WTC11 (cell line): ENCODE measurements around the gene C9orf153. TPM values are rescaled to one million over a fixed set of nuclear protein-coding genes. Genes with fewer than 3 reads are reported as not detected.

Experiments
- ATAC-seq: fragments of 200-7000 bp; cut with Tn5 transposase; 2 replicates; pipeline ENCODE4 v1.10.0; 2021; ENCODE audit warnings: mild to moderate bottlenecking, moderate library complexity
- CTCF ChIA-PET: fragments of 300-600 bp; sonication (Branson Sonifier 250); formaldehyde crosslinking; loops from one replicate; lab custom pipeline; 2021; ENCODE audit warnings: antibody characterized with exemption; lab: Charles Lee
- POLR2A ChIA-PET: fragments of 350-600 bp; sonication (Branson Sonifier 250); formaldehyde crosslinking; loops from one replicate; lab custom pipeline; 2021; ENCODE audit warnings: antibody characterized with exemption; lab: Charles Lee
- DNase-seq: peaks from one replicate; pipeline ENCODE4 v3.0.0; 2021; ENCODE audit warnings: low spot score
- H3K27ac Mint-ChIP-seq: 2 replicates; pipeline ENCODE4 v1.8.0; 2021; ENCODE audit warnings: mixed read lengths
- H3K27me3 Mint-ChIP-seq: 2 replicates; pipeline ENCODE4 v1.8.0; 2021; ENCODE audit warnings: low read depth, mild to moderate bottlenecking, moderate library complexity, mixed read lengths
- H3K36me3 Mint-ChIP-seq: 2 replicates; pipeline ENCODE4 v1.8.0; 2021; ENCODE audit warnings: mixed read lengths
- H3K4me1 Mint-ChIP-seq: 2 replicates; pipeline ENCODE4 v1.8.0; 2022; ENCODE audit warnings: mixed read lengths
- H3K4me3 Mint-ChIP-seq: 2 replicates; pipeline ENCODE4 v1.8.0; 2021; ENCODE audit warnings: mild to moderate bottlenecking, moderate library complexity, mixed read lengths
- H3K9me3 Mint-ChIP-seq: 2 replicates; pipeline ENCODE4 v1.8.0; 2021; ENCODE audit warnings: mixed read lengths
- AFF4 ChIP-seq: sonication (generic); formaldehyde crosslinking; IDR thresholded peaks from 2 replicates; pipeline ENCODE4 v1.8.1; 2023; ENCODE audit warnings: mild to moderate bottlenecking, missing genetic modification reagents, borderline replicate concordance
- CBFB ChIP-seq: sonication (generic); formaldehyde crosslinking; IDR thresholded peaks from 2 replicates; pipeline ENCODE4 v1.8.1; 2022; ENCODE audit warnings: mild to moderate bottlenecking, low read depth, missing genetic modification reagents
- E2F1 ChIP-seq: sonication (generic); formaldehyde crosslinking; IDR thresholded peaks from 2 replicates; pipeline ENCODE4 v1.8.0; 2022; ENCODE audit warnings: mild to moderate bottlenecking, missing genetic modification reagents
- EMX1 ChIP-seq: fragments of 250-450 bp; sonication (Bioruptor Pico); IDR thresholded peaks from 2 replicates; pipeline ENCODE4 v1.8.0; 2021; ENCODE audit warnings: mild to moderate bottlenecking
- ESRRA ChIP-seq: sonication (generic); formaldehyde crosslinking; IDR thresholded peaks from 2 replicates; pipeline ENCODE4 v1.8.1; 2022; ENCODE audit warnings: mild to moderate bottlenecking, missing genetic modification reagents, borderline replicate concordance
- ETV6 ChIP-seq: sonication (generic); formaldehyde crosslinking; IDR thresholded peaks from 2 replicates; pipeline ENCODE4 v1.8.1; 2022; ENCODE audit warnings: mild to moderate bottlenecking, missing genetic modification reagents
- GABPB1 ChIP-seq: sonication (generic); formaldehyde crosslinking; IDR thresholded peaks from 2 replicates; pipeline ENCODE4 v1.8.1; 2023; ENCODE audit warnings: mild to moderate bottlenecking, missing genetic modification reagents
- IRF1 ChIP-seq: sonication (generic); formaldehyde crosslinking; IDR thresholded peaks from 2 replicates; pipeline ENCODE4 v1.8.0; 2023; ENCODE audit warnings: missing genetic modification reagents
- JAZF1 ChIP-seq: fragments of 250-450 bp; sonication (Bioruptor Pico); IDR thresholded peaks from 2 replicates; pipeline ENCODE4 v1.9.0; 2021; ENCODE audit warnings: moderate library complexity, mild to moderate bottlenecking, inconsistent platforms
- MAX ChIP-seq: sonication (generic); formaldehyde crosslinking; IDR thresholded peaks from 2 replicates; pipeline ENCODE4 v1.8.0; 2022; ENCODE audit warnings: mild to moderate bottlenecking, missing genetic modification reagents
- PRRX2 ChIP-seq: fragments of 250-450 bp; sonication (Bioruptor Pico); IDR thresholded peaks from 2 replicates; pipeline ENCODE4 v1.8.0; 2021; ENCODE audit warnings: mild to moderate bottlenecking
- SP1 ChIP-seq: sonication (generic); formaldehyde crosslinking; conservative IDR thresholded peaks from 2 replicates; pipeline ENCODE4 v1.8.1; 2022; ENCODE audit warnings: missing genetic modification reagents
- ZNF263 ChIP-seq: sonication (generic); formaldehyde crosslinking; IDR thresholded peaks from 2 replicates; pipeline ENCODE4 v1.8.1; 2022; ENCODE audit warnings: low read depth, mild to moderate bottlenecking, moderate library complexity, missing genetic modification reagents
- total RNA-seq: library from RNA; stranded (reverse); gene quantifications from 3 replicates; pipeline ENCODE4 v1.2.3, GENCODE V29; 2021
- TF ChIP-seq, protein P1 (sequence below): sonication (generic); formaldehyde crosslinking; IDR thresholded peaks from 2 replicates; pipeline ENCODE4 v1.8.0; 2022; ENCODE audit warnings: mild to moderate bottlenecking, missing genetic modification reagents
- TF ChIP-seq, protein P2 (sequence below): fragments of 250-450 bp; sonication (Bioruptor Pico); IDR thresholded peaks from 2 replicates; pipeline ENCODE4 v1.9.0; 2021; ENCODE audit warnings: mild to moderate bottlenecking
- TF ChIP-seq, protein P3 (sequence below): sonication (generic); formaldehyde crosslinking; IDR thresholded peaks from 2 replicates; pipeline ENCODE4 v1.8.0; 2023; ENCODE audit warnings: mild to moderate bottlenecking, missing genetic modification reagents

Gene C9orf153
- total RNA-seq, 1 experiment from 2014 or later = not detected

DNA sequence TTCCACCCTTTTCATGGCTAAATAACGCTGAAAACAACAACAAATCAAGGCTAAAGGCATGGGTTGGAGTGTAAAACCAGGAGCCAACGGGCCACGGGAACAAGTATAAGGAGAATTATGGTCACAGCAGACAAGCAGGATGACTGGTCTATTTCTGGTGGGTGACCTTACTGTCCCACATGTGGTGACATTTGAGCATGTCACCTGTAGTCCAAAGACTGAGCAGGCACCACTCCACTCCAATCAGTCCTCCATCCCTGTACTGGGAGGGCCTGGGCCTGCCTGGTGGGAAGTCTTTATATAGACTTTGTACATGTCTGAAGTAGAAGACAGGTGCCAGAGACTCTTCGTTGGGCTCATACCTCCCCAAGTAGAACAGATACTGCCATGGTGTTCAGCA is 36.8 kb downstream of the C9orf153 start:
- ATAC-seq (no peak), DNase-seq (no peak)
- no peaks in the 10 kb centered on the region for H3K4me1 Mint-ChIP-seq
- H3K9me3 Mint-ChIP-seq = no peaks in the 10 kb centered on the region
- ChIA-PET CTCF (interaction anchor here (0.7 to 1.0 kb wide), 2 partner anchors 21 to 27 kb away, joined by 3 to 5 read pairs; no protein-coding TSS in a partner anchor), POLR2A (no interaction called here)
- no peak overlapping the region for H3K27ac Mint-ChIP-seq
- no peak overlapping the region for H3K4me3 Mint-ChIP-seq
- no peaks in the 10 kb centered on the region for H3K36me3 Mint-ChIP-seq
- H3K27me3 Mint-ChIP-seq = no peaks in the 10 kb centered on the region
- TF ChIP-seq E2F1 (no peak), EMX1 (CRISPR knock-in tag) (no peak), ZNF263 (CRISPR knock-in tag) (no peak), GABPB1 (no peak), ETV6 (CRISPR knock-in tag) (no peak), PRRX2 (CRISPR knock-in tag) (no peak), MAX (CRISPR knock-in tag) (no peak), ESRRA (no peak), AFF4 (CRISPR knock-in tag) (no peak)
- TF ChIP-seq, protein P1, sequence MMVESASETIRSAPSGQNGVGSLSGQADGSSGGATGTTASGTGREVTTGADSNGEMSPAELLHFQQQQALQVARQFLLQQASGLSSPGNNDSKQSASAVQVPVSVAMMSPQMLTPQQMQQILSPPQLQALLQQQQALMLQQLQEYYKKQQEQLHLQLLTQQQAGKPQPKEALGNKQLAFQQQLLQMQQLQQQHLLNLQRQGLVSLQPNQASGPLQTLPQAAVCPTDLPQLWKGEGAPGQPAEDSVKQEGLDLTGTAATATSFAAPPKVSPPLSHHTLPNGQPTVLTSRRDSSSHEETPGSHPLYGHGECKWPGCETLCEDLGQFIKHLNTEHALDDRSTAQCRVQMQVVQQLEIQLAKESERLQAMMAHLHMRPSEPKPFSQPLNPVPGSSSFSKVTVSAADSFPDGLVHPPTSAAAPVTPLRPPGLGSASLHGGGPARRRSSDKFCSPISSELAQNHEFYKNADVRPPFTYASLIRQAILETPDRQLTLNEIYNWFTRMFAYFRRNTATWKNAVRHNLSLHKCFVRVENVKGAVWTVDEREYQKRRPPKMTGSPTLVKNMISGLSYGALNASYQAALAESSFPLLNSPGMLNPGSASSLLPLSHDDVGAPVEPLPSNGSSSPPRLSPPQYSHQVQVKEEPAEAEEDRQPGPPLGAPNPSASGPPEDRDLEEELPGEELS (CRISPR knock-in tag) = no peak
- TF ChIP-seq, protein P2, sequence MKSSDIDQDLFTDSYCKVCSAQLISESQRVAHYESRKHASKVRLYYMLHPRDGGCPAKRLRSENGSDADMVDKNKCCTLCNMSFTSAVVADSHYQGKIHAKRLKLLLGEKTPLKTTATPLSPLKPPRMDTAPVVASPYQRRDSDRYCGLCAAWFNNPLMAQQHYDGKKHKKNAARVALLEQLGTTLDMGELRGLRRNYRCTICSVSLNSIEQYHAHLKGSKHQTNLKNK (CRISPR knock-in tag) = no peak

GRCh38 chr9:86219606-86220005 is 39.9 kb downstream of the C9orf153 start:
- H3K4me1 Mint-ChIP-seq = no peaks in the 10 kb centered on the region
- no peak for DNase-seq
- ATAC-seq = no peak
- no peaks in the 10 kb centered on the region for H3K36me3 Mint-ChIP-seq
- H3K27me3 Mint-ChIP-seq = no peaks in the 10 kb centered on the region
- CTCF ChIA-PET = interaction anchor here (0.6 to 3.2 kb wide), 4 partner anchors 17 to 401 kb away, joined by 4 to 12 read pairs (median 5); no protein-coding TSS in a partner anchor
- POLR2A ChIA-PET = interaction anchor here (0.6 to 0.7 kb wide), 3 partner anchors 12 to 1182 kb away, joined by 3 to 4 read pairs (median 3); no protein-coding TSS in a partner anchor
- no peaks in the 10 kb centered on the region for H3K9me3 Mint-ChIP-seq
- H3K4me3 Mint-ChIP-seq = no peak overlapping the region
- TF ChIP-seq JAZF1 (CRISPR knock-in tag) = no peak
- no peak for TF ChIP-seq IRF1
- TF ChIP-seq CBFB (CRISPR knock-in tag) = no peak
- TF ChIP-seq, protein P3, sequence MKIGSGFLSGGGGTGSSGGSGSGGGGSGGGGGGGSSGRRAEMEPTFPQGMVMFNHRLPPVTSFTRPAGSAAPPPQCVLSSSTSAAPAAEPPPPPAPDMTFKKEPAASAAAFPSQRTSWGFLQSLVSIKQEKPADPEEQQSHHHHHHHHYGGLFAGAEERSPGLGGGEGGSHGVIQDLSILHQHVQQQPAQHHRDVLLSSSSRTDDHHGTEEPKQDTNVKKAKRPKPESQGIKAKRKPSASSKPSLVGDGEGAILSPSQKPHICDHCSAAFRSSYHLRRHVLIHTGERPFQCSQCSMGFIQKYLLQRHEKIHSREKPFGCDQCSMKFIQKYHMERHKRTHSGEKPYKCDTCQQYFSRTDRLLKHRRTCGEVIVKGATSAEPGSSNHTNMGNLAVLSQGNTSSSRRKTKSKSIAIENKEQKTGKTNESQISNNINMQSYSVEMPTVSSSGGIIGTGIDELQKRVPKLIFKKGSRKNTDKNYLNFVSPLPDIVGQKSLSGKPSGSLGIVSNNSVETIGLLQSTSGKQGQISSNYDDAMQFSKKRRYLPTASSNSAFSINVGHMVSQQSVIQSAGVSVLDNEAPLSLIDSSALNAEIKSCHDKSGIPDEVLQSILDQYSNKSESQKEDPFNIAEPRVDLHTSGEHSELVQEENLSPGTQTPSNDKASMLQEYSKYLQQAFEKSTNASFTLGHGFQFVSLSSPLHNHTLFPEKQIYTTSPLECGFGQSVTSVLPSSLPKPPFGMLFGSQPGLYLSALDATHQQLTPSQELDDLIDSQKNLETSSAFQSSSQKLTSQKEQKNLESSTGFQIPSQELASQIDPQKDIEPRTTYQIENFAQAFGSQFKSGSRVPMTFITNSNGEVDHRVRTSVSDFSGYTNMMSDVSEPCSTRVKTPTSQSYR (CRISPR knock-in tag) = no peak
- no peak for TF ChIP-seq SP1
- H3K27ac Mint-ChIP-seq = no peak overlapping the region
